WTC11 (cell line): ENCODE measurements around the gene GPR153.

Experiments
- CBFB ChIP-seq: sonication (generic); formaldehyde crosslinking; IDR thresholded peaks from 2 replicates; pipeline ENCODE4 v1.8.1; 2022; ENCODE audit warnings: mild to moderate bottlenecking, low read depth, missing genetic modification reagents
- IRF1 ChIP-seq: sonication (generic); formaldehyde crosslinking; IDR thresholded peaks from 2 replicates; pipeline ENCODE4 v1.8.0; 2023; ENCODE audit warnings: missing genetic modification reagents
- NFYB ChIP-seq: sonication (generic); formaldehyde crosslinking; conservative IDR thresholded peaks from 2 replicates; pipeline ENCODE4 v1.8.0; 2022; ENCODE audit warnings: low read depth, missing genetic modification reagents
- TF ChIP-seq, protein P1 (sequence below): fragments of 200-600 bp; IDR thresholded peaks from 2 replicates; pipeline ENCODE4 v1.8.0; 2022; ENCODE audit warnings: antibody characterized with exemption
- TF ChIP-seq, protein P2 (sequence below): sonication (generic); formaldehyde crosslinking; IDR thresholded peaks from 2 replicates; pipeline ENCODE4 v1.8.1; 2023; ENCODE audit warnings: mild to moderate bottlenecking, moderate library complexity, missing genetic modification reagents

DNA sequence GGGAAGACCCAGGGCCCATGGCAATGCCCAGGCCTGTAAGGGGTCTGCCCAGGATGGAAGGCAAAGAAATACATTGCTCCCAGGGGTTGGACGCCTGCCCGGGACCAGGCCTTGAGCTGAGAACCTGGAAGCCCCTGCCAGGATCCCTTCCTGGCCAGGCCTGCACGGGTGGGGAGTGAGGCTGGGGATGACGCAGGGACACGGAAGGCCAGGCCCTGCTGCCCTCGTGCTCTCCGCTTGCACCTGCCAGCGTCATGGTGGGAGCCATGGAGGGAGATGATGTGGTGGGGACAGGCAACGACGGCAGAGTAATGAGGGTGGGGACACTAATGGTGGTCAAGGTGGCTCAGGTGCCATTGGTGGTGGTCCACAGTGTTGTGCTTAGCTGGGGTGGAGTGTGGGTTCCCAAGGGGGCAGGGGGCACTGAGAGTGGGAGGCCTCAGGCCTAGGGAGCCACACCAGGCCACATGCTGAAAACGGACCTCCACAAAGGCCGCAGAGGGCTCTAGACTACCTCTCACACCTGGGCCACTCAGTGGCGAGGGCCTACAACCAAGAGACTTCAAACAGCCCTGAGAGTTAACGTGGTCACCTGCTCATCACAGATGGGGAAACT is 12.6 kb downstream of the GPR153 start:
- TF ChIP-seq, protein P1, sequence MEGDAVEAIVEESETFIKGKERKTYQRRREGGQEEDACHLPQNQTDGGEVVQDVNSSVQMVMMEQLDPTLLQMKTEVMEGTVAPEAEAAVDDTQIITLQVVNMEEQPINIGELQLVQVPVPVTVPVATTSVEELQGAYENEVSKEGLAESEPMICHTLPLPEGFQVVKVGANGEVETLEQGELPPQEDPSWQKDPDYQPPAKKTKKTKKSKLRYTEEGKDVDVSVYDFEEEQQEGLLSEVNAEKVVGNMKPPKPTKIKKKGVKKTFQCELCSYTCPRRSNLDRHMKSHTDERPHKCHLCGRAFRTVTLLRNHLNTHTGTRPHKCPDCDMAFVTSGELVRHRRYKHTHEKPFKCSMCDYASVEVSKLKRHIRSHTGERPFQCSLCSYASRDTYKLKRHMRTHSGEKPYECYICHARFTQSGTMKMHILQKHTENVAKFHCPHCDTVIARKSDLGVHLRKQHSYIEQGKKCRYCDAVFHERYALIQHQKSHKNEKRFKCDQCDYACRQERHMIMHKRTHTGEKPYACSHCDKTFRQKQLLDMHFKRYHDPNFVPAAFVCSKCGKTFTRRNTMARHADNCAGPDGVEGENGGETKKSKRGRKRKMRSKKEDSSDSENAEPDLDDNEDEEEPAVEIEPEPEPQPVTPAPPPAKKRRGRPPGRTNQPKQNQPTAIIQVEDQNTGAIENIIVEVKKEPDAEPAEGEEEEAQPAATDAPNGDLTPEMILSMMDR, result no peak
- TF ChIP-seq CBFB (CRISPR knock-in tag) (no peak), NFYB (CRISPR knock-in tag) (no peak), IRF1 (CRISPR knock-in tag) (no peak)
- TF ChIP-seq, protein P2, sequence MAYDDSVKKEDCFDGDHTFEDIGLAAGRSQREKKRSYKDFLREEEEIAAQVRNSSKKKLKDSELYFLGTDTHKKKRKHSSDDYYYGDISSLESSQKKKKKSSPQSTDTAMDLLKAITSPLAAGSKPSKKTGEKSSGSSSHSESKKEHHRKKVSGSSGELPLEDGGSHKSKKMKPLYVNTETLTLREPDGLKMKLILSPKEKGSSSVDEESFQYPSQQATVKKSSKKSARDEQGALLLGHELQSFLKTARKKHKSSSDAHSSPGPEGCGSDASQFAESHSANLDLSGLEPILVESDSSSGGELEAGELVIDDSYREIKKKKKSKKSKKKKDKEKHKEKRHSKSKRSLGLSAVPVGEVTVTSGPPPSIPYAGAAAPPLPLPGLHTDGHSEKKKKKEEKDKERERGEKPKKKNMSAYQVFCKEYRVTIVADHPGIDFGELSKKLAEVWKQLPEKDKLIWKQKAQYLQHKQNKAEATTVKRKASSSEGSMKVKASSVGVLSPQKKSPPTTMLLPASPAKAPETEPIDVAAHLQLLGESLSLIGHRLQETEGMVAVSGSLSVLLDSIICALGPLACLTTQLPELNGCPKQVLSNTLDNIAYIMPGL (CRISPR knock-in tag), result no peak
